Measurements from ENCODE around the gene PTPRG.

The PTPRG gene

DNA sequence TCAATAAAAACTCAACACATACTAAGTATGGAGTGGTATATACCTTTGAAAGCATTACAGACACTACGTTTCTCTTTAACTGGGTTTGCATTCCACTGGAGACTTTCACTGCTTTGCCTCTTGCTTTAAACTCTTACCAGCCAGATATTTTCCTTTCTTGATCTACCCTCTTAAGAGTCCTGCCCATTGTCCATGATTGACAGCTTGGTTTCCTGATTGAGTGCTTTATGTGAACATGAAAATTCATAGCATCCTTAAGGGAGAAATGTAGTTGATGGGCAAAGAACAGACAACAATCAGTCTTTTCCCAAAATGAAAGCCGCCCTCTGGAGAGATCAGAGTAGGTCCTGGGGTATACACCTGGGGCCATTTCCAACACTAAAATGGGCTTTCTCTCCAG, 78.6 kb downstream of the PTPRG start:
- TF ChIP-seq ZFX (IDR thresholded peaks at IDR 0.05): no peak
- TF ChIP-seq, protein P1, sequence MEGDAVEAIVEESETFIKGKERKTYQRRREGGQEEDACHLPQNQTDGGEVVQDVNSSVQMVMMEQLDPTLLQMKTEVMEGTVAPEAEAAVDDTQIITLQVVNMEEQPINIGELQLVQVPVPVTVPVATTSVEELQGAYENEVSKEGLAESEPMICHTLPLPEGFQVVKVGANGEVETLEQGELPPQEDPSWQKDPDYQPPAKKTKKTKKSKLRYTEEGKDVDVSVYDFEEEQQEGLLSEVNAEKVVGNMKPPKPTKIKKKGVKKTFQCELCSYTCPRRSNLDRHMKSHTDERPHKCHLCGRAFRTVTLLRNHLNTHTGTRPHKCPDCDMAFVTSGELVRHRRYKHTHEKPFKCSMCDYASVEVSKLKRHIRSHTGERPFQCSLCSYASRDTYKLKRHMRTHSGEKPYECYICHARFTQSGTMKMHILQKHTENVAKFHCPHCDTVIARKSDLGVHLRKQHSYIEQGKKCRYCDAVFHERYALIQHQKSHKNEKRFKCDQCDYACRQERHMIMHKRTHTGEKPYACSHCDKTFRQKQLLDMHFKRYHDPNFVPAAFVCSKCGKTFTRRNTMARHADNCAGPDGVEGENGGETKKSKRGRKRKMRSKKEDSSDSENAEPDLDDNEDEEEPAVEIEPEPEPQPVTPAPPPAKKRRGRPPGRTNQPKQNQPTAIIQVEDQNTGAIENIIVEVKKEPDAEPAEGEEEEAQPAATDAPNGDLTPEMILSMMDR (conservative IDR thresholded peaks at IDR 0.05): no peak
- no peak overlapping the region for H3K27ac ChIP-seq

DNA sequence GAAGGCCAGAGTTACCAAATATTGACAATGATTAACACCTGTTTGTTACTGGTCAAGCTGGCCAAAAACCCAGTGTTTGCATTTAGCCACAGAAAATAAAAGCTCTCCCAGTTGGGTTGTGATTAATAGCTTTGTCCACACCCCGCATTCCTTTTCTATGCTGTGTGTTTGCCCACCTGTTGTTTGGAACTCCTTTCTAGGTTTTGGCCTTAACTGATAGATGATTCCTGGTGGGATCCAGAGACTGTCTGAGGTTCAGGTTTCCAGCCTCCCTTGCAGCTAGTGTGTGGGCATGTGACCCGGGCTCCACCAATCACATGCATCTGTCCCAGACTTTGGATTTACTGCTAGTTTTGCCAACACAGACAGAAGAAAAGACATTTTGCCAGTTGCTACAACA, 83.8 kb downstream of the PTPRG start:
- TF ChIP-seq, protein P1 (conservative IDR thresholded peaks at IDR 0.05): no peak
- no peak for TF ChIP-seq ZFX (IDR thresholded peaks at IDR 0.05)
- no peak overlapping the region for H3K27ac ChIP-seq

DNA sequence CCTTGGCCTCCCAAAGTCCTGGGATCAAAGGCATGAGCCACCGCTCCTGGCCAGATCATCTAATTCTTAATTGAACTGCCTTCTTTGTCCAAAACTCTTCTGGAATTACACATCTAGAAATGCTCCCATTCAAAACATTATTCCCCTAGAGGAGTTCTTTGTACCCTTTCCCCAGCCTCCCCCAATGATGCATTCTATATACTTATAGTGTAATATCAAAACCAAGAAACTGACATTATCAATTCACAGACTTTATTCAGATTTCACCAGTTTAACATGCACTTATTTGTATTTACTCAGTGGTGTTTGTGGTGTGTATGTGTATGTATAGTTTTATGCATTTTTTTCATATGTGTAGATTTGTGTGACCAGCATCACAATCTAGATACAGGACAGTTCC, 85.0 kb downstream of the PTPRG start:
- no peak overlapping the region for H3K27ac ChIP-seq
- TF ChIP-seq, protein P1 (conservative IDR thresholded peaks at IDR 0.05): no peak

DNA sequence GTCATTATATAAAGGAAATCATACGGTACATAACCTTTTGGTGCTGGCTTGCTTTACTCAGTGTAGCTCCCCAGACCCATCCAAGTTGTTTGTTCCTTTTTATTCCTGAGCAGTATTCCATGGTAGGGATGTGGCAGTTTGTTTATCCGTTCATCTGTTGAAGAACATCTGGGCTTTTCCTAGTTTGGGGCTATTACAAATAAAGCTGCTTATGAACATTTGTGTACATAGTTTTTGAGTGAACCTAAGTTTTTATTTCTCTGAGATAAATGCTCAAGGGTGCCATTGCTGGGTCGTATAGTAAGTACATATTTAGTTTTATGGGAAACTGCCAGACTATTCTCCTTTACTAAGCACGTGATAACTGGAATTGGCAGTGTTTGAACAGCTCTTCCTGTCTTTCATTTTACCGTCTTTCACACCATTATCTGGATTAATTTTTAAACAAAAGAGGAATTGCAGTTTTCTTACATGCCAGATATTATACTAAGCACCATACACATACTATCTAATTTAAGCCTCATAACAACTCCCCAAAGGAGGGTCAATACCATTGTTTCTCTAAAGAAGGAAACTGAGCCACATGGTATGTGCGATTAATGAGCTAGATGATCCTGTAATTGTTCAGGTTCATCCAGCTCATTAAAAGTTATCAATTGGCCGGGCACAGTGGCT, 85.6 kb downstream of the PTPRG start:
- no peak overlapping the region for H3K27ac ChIP-seq
- TF ChIP-seq, protein P1 (conservative IDR thresholded peaks at IDR 0.05): no peak
- no peak for TF ChIP-seq ZFX (IDR thresholded peaks at IDR 0.05)

DNA sequence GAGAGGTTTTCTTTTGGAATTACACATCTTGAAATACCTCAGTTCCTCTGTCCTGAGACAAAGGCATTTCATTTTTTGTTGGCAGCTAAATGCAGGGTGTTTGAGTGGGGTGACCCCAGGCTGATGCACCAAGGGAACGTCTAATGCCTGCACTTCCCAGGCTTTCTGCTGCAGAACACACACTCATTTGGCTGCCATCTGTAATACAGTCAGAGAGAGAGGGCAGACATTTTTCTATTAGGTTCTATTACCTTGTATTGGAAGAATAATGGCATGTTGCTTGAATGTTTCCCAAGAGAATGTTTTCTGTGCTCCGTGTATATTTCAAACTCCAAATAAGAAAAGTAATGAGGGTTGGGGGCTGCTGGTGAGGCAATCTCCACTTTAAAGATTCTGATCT, 87.1 kb downstream of the PTPRG start:
- H3K27ac ChIP-seq: no peak overlapping the region
- TF ChIP-seq, protein P1 (conservative IDR thresholded peaks at IDR 0.05): no peak
- TF ChIP-seq ZFX (IDR thresholded peaks at IDR 0.05): no peak

DNA sequence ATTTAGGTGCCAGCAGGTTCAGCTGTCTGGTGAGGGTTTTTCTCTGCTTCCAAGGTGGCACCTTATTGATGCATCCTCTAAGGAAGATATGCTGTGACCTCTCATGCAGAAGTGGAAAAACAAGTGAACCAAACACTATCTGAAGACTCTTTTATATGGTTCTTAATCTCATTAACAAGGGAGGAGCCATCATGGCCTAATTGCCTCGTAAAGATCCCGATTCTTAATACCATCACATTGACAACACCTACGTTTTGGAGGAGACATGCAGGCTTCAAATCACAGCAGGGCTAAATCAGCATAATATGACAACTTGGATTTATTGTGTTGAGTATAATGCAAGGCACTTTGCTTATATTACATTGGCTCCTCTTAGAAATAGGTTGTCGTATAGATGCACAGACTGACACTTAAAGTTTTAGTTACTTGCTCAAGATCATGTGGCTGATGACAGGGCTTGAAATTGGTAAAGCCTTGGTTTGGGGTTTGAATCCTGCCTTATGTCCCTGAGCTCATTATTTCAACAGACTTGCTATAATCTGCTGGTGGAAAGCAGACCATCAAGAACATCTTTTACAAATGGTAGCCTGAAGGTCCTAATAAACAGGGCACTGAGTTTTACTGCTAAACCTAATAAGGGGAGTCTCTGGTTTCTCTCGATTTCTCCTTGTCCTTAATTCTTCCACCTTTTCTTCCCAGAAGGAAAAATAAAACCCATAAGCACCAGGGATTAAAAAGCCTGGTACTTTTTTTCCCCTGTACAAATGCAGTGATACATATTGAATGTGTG, 88.2 kb downstream of the PTPRG start:
- H3K27ac ChIP-seq: peak overlapping the region; percentile 34; the same call in 1 of the 2 replicates

DNA sequence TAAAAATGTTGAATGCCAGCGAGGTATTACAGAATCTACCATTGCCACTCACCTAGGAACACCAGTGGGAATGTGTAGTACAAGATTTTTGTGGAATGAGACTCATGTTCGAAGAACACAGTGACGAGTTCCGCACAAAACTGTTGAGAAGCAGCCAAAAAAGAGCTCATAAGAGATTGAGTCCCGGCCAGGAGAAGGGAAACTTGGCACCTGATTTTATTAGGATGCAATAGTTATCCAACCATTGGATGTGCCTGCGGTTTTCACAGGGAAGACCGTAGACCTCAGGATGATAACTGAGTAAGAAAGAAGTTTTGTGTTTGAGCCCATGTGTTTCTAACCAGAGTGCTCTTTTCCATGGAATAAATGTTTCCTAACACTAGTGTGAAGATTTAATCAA, 88.9 kb downstream of the PTPRG start:
- H3K27ac ChIP-seq: peak overlapping the region; percentile 34; the same call in 1 of the 2 replicates
- no peak for TF ChIP-seq ZFX (IDR thresholded peaks at IDR 0.05)
- TF ChIP-seq, protein P1 (conservative IDR thresholded peaks at IDR 0.05): no peak

More for the DNA sequence above, 88.2 kb downstream of the PTPRG start:
- TF ChIP-seq ZFX (IDR thresholded peaks at IDR 0.05): no peak
- TF ChIP-seq, protein P1 (conservative IDR thresholded peaks at IDR 0.05): no peak
